Brain microvascular endothelial cell (primary cell): ENCODE measurements around the gene CRACR2A.

Source experiments
- DNase-seq: peaks from one replicate; pipeline ENCODE4 v3.0.0-alpha.2; 2020
- H3K27ac ChIP-seq: fragments of 250-450 bp; sonication (Bioruptor Pico); 2 replicates; pipeline ENCODE4 v1.5.1; 2020; ENCODE audit warnings: mild to moderate bottlenecking, moderate library complexity
- H3K27me3 ChIP-seq: fragments of 250-450 bp; sonication (Bioruptor Pico); replicated peaks from 2 replicates; pipeline ENCODE4 v1.5.1; 2020; ENCODE audit warnings: mild to moderate bottlenecking
- H3K36me3 ChIP-seq: fragments of 250-450 bp; sonication (Bioruptor Pico); replicated peaks from 2 replicates; pipeline ENCODE4 v1.5.1; 2020; ENCODE audit warnings: mild to moderate bottlenecking
- H3K4me3 ChIP-seq: 2 replicates; pipeline ENCODE4 v1.5.1; 2011; ENCODE audit warnings: low read depth, mild to moderate bottlenecking, control low read depth, low read length, moderate library complexity
- in situ Hi-C: cut with HindIII; loops from 2 replicates; pipeline ENCODE4 v1.10.0; 2017; ENCODE audit warnings: low sequenced_read_pairs, low pct_ligation_motif_present
- TF ChIP-seq, protein P1 (sequence below): IDR thresholded peaks from 2 replicates; pipeline ENCODE4 v1.5.1; 2011; ENCODE audit warnings: low read depth, mild to moderate bottlenecking, moderate library complexity, low read length, control low read depth, inconsistent platforms; ENCODE audit errors: missing control alignments

Gene CRACR2A

DNA sequence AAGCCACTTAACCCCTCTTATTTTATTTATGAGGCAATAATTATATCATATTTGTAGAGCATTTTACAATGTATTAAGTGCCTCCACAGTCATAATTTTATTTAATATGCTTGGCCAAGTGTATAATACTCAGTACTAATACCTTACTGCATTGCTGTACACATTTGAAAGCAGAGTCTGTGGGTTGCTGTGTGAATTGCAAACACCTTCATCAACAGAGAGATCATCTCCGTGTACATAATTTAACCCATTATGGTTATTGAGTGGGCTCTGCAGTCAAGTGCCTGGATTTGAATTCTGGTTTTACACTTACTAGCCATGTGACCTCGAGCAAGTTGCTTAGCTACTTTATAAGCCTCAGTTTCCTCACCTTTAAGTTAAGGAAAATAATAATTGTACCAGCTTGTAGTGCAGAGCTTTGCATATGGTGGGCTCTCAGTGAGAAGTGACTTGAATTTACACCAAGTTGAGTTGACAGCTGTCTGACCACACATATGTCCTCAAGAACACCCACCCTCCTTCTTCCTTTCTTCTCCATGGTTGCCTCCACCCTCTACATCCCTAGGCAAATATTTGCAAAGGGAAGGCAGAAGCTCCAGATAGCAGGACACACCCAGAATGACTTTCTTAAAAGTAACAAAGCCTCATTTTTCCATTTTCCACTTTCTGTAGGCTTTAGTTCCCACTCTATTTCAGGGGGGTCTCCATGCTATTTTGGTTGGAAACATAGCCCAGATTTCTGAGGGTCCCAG lies 12.3 kb downstream of the CRACR2A start:
- in situ Hi-C loops = no loop called here
- Histone ChIP-seq H3K4me3 (no peak overlapping the region), H3K27me3 (no peaks in the 10 kb centered on the region), H3K36me3 (no peaks in the 10 kb centered on the region), H3K27ac (no peak overlapping the region)
- no peak for DNase-seq
- TF ChIP-seq, protein P1, sequence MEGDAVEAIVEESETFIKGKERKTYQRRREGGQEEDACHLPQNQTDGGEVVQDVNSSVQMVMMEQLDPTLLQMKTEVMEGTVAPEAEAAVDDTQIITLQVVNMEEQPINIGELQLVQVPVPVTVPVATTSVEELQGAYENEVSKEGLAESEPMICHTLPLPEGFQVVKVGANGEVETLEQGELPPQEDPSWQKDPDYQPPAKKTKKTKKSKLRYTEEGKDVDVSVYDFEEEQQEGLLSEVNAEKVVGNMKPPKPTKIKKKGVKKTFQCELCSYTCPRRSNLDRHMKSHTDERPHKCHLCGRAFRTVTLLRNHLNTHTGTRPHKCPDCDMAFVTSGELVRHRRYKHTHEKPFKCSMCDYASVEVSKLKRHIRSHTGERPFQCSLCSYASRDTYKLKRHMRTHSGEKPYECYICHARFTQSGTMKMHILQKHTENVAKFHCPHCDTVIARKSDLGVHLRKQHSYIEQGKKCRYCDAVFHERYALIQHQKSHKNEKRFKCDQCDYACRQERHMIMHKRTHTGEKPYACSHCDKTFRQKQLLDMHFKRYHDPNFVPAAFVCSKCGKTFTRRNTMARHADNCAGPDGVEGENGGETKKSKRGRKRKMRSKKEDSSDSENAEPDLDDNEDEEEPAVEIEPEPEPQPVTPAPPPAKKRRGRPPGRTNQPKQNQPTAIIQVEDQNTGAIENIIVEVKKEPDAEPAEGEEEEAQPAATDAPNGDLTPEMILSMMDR = no peak

DNA sequence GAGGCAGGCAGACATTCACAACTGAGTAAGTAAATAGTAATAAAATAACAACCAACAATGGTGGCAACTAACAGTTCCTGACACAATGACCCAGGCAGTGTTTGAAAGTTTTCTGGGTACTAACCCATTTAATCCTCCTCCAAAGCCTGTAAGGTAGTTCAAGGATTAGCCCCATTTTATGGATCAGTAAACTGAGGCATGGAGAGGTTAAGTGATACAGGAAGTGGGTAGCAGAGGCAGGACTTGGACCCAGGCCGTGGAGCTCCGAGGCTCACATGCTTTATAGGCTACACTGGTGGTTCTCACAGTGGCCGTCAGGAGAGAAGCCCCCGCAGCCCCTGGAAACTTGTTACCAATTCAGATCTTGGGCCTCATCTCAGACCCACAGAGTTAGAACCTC lies 17.5 kb downstream of the CRACR2A start:
- in situ Hi-C loops = no loop called here
- DNase-seq = no peak
- no peak overlapping the region for H3K27ac ChIP-seq
- peaks cover 3% of the 10 kb centered on the region for H3K36me3 ChIP-seq
- TF ChIP-seq, protein P1 = no peak
- H3K27me3 ChIP-seq = no peaks in the 10 kb centered on the region
- no peak overlapping the region for H3K4me3 ChIP-seq

DNA sequence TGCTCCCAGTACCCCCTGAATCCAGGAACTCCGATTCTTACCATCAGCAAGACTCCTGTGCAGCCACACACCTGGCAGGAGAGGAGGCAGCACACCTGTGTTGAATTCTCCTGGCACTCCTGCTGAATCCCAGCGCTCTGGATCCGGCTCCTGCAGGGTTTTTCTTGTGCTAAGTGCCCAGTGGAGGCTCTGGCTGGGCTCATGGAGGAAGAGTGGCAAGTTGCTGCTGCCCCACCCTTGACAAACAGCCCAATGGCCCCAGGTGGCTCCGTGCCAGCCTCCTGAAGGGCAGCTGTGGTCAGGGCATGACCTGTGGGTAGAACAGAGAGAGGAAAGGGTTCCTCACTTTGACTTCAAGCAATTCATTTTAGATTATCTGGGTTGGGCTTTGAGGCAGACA lies 20.0 kb downstream of the CRACR2A start:
- TF ChIP-seq, protein P1 = no peak
- Histone ChIP-seq H3K4me3 (no peak overlapping the region), H3K36me3 (peaks cover 6% of the 10 kb centered on the region), H3K27me3 (no peaks in the 10 kb centered on the region), H3K27ac (no peak overlapping the region)
- in situ Hi-C loops = no loop called here
- no peak for DNase-seq

DNA sequence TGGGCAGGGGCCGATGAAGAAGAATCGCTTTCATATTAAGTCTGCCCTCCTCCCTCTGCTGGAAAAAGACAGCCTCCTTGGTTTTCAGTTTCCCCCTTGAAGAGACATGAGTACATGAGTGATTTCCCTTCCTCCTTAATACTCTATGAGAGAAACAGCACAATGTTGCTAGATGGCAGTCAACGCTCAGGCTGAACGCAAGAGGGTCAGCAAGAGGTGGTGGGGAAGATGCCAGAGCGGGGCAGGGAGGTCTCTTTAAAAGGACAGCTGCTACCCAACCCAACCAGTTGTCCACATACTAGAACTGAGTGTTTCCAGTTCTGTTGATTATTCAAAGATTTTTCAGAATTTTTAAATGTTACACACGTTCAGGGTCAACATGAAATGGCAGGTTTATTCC lies 22.8 kb downstream of the CRACR2A start:
- H3K4me3 ChIP-seq = no peak overlapping the region
- no peak for DNase-seq
- in situ Hi-C loops = no loop called here
- TF ChIP-seq, protein P1 = no peak
- H3K27me3 ChIP-seq = no peaks in the 10 kb centered on the region
- H3K36me3 ChIP-seq = peaks cover 6% of the 10 kb centered on the region
- H3K27ac ChIP-seq = no peak overlapping the region

DNA sequence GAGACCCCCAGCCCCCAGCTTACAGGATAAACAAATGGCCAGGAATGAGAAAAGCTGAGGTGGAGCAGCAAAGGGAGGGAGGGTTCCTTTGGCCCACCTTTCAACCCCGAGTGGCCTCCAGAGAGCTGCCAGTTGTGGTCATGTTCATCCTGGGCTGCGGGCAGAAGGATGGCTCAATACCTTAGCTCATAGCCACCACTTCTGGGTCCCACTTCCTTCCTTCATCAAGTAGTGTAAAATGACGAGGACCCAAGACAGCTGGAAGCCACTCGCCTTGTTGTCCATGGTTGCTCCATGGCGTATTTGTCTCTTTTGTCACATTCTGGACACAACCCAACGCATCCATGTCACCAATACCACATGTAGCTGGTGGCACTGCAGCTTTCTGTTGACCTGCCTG lies 24.2 kb downstream of the CRACR2A start:
- H3K27me3 ChIP-seq = no peaks in the 10 kb centered on the region
- in situ Hi-C loops = no loop called here
- no peak overlapping the region for H3K4me3 ChIP-seq
- H3K36me3 ChIP-seq = peaks cover 6% of the 10 kb centered on the region
- no peak overlapping the region for H3K27ac ChIP-seq
- TF ChIP-seq, protein P1 = no peak
- DNase-seq = no peak
